ENCODE results near the gene GAB2.
"Not testable (repeated sequence)": the region's sequence is repeated elsewhere in the genome, so short reads cannot be mapped to it uniquely, and the experiment has no call there.

The GAB2 gene

GRCh38 chr11:78363024-78363619 is 54.5 kb downstream of the GAB2 start:
- DNase-seq: no peak

GRCh38 chr11:78361228-78361627 is 56.4 kb downstream of the GAB2 start:
- DNase-seq: no peak

- DNase-seq: no peak
Measured at GRCh38 chr11:78359921-78360320, 57.7 kb downstream of the GAB2 start.

- not testable (repeated sequence) for DNase-seq
Measured at GRCh38 chr11:78357924-78358323, 59.7 kb downstream of the GAB2 start.

- not testable (repeated sequence) for DNase-seq
Measured at GRCh38 chr11:78357425-78357824, 60.2 kb downstream of the GAB2 start.

- DNase-seq: not testable (repeated sequence)
Measured at GRCh38 chr11:78355742-78356141, 61.9 kb downstream of the GAB2 start.

- no peak for DNase-seq
Measured at GRCh38 chr11:78355309-78355705, 62.3 kb downstream of the GAB2 start.

- no peak for DNase-seq
Measured at GRCh38 chr11:78354408-78355308, 63.0 kb downstream of the GAB2 start.

- no peak for DNase-seq
Measured at GRCh38 chr11:78351979-78352841, 65.4 kb downstream of the GAB2 start.

- DNase-seq: no peak
Measured at GRCh38 chr11:78351193-78351592, 66.4 kb downstream of the GAB2 start.

GRCh38 chr11:78350646-78351165 is 66.9 kb downstream of the GAB2 start:
- no peak for DNase-seq

GRCh38 chr11:78350091-78350645 is 67.5 kb downstream of the GAB2 start:
- DNase-seq: no peak

GRCh38 chr11:78349624-78350023 is 68.0 kb downstream of the GAB2 start:
- no peak for DNase-seq

- DNase-seq: no peak
Measured at GRCh38 chr11:78349114-78349513, 68.5 kb downstream of the GAB2 start.

GRCh38 chr11:78347956-78348355 is 69.7 kb downstream of the GAB2 start:
- no peak for DNase-seq

- DNase-seq: no peak
Measured at GRCh38 chr11:78346799-78347198, 70.8 kb downstream of the GAB2 start.

- DNase-seq: no peak
Measured at GRCh38 chr11:78345450-78345849, 72.2 kb downstream of the GAB2 start.

- DNase-seq: no peak
Measured at GRCh38 chr11:78344676-78345075, 72.9 kb downstream of the GAB2 start.

- no peak for DNase-seq
Measured at GRCh38 chr11:78344094-78344493, 73.5 kb downstream of the GAB2 start.

- no peak for DNase-seq
Measured at GRCh38 chr11:78343303-78343702, 74.3 kb downstream of the GAB2 start.

- no peak for DNase-seq
Measured at GRCh38 chr11:78341841-78342240, 75.8 kb downstream of the GAB2 start.

- DNase-seq: no peak
Measured at GRCh38 chr11:78340530-78340929, 77.1 kb downstream of the GAB2 start.

GRCh38 chr11:78339945-78340344 is 77.7 kb downstream of the GAB2 start:
- no peak for DNase-seq
